ENCODE results near the gene TOMM22.
A peak's percentile ranks its signal among the peaks of the same experiment; 100 is the strongest.

The TOMM22 gene

DNA sequence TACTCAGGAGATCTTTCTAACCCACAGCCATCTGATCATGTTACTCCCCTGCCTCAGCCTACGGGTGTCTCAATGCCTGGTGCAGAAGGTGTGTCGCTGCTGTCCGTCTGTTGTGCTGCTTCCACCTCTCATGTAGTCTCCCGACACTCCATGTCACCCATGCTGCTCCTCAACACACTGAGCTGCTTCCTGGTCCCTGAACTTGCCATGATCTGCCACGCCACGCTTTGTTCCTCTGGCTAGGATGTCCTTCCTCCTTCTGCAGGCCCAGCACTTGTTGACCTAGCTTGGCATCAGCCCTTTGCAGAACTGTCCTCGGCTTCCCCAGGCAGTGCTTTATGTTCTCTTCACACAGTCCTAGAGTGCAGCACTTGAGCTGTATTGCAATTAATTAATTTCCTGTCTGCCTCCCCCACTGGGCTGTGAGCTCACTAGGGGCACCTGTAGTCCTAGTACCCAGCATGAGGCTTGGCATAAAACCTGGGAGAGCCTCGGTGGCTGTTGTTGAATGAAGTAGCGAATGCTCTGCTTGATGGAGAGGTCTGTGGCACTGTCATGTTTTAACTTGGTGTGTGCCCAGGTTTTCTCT, 33.5 kb downstream of the TOMM22 start:
- DNase-seq (ENCODE audit: low read depth) = no peak

DNA sequence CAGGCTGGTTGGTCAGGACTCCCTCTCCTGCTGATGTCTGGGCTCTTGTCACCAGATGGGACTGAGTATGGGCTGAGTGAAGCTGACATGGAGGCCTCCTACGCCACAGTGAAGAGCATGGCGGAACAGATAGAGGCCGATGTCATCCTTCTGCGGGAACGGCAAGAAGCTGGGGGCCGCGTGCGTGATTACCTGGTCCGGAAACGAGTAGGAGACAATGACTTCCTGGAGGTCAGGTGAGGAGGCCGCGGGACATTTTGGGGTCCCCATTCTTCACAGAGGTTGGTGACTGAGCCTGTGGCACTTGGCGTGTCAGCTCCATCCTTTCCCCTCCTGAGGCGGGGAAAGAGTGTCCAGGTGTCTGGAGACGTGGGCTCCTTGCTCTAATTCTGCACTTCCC, 34.1 kb downstream of the TOMM22 start:
- no peak for DNase-seq (ENCODE audit: low read depth)

DNA sequence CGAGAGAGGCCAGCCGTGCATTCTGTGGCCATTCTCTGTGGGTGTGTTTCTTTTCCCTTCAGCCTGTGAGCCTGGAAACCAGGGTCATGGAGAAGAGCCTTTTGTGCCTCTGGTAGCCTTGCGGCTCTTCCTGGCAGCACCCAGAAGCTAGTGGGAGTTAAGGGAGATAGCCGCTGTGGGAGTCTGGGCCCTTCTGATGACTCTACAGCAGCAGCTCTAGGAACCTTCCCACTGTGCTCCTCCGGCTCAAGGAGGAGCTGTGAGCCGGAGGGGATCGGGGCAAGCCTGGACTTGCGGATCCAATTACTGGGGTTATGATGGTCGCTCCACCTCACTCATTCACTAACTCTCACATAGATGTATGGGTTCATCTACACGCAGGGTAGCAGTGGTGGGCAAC, 34.5 kb downstream of the TOMM22 start:
- DNase-seq (ENCODE audit: low read depth) = no peak

DNA sequence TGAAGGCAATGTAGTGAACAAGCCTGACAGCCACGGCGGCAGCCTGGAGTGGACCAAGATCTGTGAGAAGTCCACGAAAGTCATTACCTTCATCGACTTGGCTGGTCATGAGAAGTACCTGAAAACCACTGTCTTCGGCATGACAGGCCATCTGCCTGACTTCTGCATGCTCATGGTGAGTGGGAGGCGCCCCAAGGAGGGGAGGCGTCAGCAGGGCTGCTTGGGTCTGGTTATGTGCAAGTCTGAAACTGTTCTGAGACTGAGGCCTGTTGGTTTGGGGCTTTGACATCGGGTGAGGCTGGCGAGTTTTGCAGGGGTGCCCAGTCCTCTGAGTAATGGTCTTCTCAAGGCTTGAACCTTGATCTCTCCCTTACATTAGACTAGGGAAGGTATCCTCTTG, 35.1 kb downstream of the TOMM22 start:
- no peak for DNase-seq (ENCODE audit: low read depth)

DNA sequence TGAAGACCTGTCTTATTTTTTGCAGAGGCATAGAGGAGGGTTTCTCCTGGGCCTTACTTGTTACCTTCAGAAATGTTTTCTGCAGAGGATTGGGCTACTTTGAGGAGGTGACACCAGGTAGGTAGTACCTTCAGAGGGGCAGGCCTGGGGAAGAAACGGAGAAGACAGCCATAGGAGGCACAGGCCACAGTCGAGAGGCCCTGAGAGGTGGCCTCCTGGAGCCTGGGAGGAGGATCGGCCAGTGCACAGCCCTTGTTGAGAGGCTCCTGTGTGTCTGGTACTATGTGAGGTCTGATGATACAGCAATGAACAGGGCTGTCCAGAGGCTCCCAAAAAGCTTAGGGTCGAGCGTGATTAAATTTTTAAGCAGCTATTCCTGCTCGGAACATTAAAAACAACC, 35.5 kb downstream of the TOMM22 start:
- DNase-seq (ENCODE audit: low read depth) = no peak

DNA sequence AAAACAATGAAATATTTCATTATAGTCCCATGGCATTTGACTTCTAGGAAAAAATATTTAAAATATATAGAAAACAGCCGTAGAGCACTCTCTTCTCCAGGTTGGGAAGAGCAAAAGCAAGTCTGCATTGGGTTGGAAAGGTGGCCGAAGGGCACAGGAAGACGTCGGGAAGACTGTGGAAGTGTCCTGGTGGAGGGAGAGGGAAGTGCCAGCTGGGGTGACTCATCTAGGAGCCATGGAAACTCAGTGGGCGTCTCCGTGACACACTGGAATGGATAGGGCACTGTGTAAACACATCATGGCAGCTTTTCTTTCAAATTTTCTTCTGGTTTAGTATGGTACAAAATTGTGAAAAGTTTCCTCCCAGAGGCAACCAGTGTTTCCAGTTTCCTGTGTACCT, 36.7 kb downstream of the TOMM22 start:
- DNase-seq (ENCODE audit: low read depth) = peak; percentile 95

DNA sequence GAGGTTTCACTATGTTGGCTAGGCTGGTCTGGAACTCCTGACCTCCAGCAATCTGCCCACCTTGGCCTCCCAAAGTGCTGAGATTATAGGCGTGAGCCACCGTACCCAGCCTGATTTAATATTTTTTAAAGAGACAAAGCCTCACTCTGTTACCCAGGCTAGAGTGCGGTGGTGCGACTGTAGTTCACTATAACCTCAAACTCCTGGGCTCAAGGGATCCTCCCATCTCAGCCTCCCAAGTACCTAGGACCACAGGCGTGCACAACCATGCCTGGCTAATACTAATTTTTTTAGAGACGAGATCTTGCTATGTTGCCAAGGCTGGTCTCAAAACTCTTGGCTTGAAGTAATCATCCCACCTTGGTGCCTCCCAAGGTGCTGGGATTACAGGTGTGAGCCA, 37.4 kb downstream of the TOMM22 start:
- no peak for DNase-seq (ENCODE audit: low read depth)

DNA sequence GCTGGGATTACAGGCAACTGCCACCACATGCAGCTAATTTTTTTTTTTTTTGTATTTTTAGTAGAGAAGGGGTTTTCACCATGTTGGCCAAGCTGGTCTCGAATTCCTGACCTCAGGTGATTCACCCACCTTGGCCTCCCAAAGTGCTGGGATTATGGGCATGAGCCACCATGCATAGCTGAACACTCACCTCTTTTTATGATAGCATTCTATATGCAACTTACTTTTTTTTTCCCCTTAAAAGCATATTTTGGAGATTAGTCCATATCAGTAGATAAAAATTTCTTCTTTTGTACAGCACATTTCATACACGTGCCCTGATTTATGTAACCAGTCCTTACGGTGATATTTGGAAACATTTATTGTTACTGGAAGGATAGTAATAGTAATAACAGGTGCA, 38.6 kb downstream of the TOMM22 start:
- DNase-seq (ENCODE audit: low read depth) = no peak

DNA sequence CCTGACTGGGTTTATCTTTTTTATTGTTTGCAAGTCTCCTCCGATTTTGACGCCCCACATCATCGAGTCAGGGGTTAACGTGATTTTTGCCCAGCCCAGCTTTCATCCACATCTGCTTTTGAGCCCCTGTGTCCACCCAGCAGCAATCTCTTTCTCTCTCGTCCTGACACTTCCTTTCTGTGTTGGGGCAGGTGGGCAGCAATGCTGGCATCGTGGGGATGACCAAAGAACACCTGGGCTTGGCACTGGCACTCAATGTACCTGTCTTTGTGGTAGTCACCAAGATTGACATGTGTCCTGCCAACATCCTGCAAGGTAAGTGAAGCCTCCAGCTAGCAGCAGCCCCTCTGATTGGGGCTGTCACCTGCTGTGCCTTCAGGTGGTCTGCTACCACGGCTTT, 39.8 kb downstream of the TOMM22 start:
- no peak for DNase-seq (ENCODE audit: low read depth)

DNA sequence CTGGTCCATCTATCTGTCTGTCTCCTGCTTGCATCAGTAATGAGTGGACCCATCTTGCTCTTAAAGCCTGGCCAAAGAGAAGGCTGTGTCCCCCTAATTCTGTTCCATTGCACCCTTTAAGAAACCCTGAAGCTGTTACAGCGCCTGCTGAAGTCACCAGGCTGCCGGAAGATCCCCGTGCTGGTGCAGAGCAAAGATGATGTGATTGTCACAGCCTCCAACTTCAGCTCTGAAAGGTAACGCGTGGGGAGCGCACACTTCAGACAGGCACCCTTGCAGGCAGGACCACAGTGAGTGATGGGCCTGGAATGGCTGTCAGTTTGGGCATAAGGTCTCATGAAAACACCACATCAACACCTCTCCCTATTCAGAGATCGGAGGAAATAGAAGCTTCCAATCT, 42.4 kb downstream of the TOMM22 start:
- DNase-seq (ENCODE audit: low read depth) = no peak

DNA sequence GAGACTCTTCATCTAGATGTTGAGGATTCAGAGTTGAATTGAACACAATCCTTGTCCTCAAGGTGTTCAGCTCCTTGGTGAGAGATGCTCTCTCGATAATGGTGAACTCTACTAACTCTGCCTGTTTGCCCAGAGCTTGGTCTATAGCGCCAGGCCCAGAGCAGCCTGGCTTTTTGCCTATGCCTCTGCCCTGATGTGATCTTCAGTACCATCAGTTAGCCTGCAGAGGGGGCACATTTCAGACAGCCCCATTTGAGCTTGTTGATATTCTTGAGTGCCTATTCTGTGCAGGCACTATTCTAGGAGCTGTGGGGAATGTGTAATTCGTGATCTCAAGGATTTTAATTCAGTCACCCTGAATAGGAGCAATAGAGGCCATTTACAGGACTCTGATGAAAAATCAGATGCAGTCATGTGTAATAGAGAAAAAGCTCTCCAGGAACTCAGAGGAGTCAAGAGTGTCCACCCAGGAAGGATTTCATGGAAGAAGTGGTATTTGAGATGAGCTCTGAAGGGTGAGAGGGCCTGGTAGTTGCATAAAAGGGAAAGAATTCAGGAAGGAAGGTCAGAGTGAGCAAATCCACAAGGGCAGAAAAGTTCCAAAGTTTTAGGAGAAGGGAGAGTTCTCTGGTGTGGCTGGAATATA, 43.3 kb downstream of the TOMM22 start:
- peak; percentile 65 for DNase-seq (ENCODE audit: low read depth)

DNA sequence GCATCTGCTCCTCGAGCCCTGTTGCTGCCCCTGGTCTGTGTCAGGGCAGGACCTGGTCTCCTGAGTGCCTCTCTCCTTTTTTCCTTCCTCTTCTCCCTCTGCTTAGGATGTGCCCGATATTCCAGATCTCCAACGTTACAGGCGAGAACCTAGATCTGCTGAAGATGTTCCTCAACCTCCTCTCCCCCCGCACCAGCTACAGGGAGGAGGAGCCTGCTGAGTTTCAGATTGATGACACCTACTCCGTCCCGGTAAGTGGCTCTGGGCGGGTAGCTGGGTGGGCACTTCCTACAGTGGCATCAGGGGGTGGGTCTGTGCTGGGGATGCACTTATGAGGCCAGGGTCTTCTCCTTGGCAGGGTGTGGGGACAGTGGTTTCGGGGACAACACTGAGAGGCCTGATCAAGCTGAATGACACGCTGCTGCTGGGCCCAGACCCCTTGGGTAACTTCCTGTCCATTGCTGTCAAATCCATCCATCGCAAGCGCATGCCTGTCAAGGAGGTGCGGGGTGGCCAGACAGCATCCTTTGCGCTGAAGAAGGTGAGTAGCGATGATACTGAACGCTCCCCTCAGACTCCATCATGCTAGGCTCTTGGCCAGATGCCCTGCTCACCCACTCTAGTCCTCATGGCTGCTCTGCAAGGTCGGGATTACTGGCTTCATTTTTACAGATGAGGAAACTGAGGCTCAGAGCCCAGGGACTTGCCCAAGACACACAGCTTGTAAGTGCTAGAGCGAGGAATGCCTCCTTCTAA, 44.3 kb downstream of the TOMM22 start:
- DNase-seq (ENCODE audit: low read depth) = no peak

DNA sequence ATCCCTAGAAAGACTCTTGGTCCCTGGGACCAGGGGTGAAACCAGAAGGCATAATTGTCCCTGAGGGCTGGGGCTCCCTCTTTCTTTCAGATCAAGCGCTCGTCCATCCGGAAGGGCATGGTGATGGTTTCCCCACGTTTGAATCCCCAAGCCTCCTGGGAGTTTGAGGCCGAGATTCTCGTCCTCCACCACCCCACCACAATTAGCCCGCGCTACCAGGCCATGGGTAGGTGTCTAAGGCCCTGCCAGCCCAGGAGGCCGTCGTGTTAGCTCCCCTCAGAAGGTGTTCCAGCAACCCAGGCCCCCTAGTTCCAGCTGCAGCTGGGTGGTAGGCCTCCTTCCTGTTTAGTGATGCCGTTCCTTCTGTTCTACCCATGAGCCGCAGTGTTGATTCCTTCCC, 45.4 kb downstream of the TOMM22 start:
- no peak for DNase-seq (ENCODE audit: low read depth)

DNA sequence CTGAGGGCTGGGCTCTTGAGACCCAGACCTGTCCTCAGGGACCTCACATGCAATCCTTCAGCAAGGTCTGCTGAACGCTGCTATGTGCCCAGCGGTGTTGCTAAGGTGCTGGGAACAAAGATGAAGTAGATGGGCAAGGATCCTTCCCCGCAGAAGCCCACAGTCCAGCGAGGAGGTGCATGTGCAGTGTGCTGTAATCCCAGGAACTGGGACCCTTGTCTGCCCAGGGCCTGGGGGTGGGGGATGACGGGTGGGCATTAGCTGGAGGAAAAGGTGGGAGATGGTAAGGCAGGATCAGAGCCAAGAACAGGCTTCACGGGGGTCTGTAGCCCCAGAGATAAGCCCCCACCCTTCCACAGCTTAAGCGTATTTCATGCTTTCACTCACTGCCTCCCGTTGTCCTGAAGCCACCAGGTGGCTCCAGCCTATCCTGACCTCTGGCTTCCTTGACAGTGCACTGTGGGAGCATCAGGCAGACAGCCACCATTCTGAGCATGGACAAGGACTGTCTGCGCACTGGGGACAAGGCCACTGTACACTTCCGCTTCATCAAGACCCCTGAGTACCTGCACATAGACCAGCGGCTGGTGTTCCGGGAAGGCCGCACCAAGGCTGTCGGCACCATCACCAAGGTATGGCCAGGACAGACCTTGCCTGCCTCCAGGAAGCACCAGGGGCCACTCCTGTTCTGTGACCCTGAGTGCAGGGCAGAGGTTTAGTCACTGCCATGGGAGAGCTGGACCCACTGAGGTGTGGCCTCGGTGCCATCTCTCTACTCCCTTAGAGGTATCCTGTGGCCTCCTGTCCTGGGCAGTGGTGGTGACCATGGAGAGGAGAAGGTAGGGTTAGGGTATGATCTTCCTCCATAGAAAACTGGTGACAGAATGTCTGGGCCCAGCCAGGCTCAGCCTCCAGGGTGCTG, 46.0 kb downstream of the TOMM22 start:
- no peak for DNase-seq (ENCODE audit: low read depth)

DNA sequence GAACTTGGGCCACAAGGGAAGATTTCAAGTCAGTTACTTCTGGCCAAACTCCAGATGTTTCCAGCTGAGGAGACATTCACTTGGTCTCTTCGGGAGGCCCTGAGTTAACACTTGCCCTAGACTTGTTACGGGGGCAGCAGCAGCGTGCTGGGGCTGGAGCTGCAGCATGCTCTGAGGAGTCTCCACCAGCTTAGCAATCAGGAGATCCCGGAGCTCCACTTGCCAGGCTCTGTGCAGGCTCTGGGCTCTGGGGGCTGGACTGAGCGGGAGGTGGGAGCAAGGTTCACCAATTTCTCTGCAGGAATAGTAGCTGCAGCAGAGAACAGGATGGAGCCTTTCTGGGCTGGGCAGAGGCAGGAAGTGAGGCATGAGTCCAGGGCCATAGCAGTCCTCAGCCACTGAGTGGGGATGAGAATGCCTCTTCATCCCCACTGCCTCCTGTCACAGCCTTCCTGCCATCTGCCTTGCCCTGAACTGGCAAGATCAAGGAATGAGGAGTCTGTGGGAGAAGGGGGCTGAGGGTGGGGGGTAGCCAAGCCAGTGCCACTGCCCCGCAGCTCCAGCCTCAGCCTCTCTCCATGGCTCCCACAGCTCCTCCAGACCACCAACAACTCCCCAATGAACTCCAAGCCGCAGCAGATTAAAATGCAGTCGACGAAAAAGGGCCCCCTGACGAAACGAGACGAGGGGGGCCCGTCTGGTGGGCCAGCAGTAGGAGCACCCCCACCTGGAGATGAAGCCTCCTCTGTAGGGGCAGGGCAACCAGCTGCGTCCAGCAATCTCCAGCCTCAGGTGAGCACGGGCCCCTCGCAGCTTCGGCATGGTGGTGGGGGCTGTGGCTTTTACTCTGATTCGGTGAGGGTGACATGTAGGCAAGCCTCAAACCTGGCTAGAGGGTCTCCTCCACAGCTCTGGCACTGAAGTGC, 47.4 kb downstream of the TOMM22 start:
- peak; percentile 28 for DNase-seq (ENCODE audit: low read depth)

DNA sequence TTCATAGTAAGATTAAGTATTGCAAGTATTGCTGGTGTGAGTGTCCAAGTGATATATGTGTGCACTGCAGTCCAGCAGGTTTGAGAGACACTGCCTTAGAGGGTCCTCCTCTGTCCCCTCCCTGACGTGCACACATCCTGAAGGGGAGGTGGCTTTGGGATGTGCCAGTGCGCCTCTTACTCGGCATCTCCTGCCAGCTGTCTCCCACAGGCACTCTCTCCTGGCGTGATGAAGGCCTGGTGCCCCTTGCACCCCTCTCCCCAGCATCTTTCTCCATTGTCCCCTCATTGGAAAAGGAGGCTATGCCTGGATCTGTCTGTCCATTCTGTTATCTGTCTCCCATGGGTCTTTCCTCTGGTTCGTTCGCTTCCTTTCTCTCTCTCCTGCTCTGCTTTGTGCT, 48.2 kb downstream of the TOMM22 start:
- no peak for DNase-seq (ENCODE audit: low read depth)

DNA sequence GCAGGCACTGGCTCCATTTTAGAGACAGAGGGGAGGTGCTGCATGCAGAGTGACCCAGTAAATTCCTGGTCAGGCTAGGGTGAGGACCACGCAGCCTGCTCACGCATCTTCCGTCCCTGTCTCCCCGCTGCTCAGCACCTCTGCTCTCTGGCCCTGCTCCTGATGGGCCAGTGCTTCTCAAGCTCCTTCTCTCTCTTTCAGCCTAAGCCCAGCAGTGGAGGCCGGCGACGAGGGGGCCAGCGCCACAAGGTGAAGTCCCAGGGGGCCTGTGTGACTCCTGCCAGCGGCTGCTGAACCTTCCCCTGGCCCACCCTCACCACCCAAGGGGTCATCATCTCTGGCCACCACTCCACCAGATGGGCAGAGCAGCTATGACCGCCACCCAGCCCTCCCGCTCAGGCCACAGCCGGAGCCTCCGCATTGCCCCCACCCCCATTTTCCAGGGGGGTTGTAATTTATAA, 48.7 kb downstream of the TOMM22 start:
- no peak for DNase-seq (ENCODE audit: low read depth)

DNA sequence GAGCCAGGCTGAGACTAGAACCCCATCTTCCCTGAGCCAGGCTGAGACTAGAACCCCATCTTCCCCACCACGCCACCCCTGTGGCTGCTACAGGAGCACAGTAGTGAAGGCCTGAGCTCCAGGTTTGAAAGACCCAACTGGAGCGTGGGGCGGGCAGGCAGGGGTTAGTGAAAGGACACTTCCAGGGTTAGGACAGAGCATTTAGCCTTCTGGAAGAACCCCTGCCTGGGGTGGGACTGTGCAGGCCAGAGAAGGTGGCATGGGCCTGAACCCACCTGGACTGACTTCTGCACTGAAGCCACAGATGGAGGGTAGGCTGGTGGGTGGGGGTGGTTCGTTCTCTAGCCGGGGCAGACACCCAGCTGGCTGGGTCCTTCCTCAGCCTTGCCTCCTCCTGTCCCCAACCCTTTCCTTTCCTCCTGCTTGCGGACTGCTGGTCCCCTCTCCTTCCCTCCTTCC, 50.0 kb downstream of the TOMM22 start:
- DNase-seq (ENCODE audit: low read depth) = no peak

DNA sequence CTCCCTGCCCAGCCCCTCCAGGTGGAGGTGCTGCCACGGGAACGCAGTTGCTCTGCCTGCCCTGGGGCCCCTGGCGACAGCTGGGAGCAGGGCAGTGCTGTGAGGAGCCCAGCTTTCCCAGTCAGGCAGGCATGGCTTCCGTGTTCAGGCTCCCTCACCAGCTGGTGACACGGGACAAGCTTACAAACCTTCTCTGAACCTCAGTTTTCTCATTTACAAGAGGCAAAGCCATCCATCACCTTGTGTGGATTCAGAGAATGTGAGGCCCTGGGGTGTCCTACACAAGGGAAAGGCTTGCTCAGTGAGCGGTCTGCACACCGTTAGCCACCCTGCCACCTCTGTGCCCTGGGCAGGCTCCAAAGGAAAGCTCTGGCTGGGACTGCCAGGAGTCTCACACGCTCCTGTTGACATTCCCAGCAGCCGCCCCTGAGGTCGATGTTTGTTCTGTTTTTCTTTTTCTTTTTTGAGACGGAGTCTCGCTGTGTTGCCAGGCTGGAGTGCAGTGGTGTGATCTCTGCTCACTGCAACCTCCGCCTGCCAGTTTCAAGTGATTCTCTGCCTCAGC, 50.6 kb downstream of the TOMM22 start:
- DNase-seq (ENCODE audit: low read depth) = no peak

DNA sequence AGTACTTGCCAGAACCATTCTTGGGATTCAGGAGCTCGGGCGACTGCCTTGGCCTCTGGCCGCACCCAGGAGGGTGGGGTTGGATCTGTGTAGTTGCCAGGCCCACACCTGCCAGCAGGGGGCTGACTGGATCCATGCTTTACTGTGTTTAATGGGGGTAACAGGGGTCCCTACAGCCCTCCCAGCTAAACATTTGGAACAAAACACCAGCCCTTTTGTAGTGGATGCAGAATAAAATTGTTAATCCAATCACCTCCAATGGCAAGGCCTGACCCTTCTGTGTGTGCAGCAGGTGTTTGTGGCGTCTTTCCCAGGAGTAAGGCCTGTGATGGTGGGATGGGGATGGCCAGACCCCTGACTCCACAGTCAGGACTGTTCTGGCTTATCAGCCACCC, 51.6 kb downstream of the TOMM22 start:
- DNase-seq (ENCODE audit: low read depth) = peak; percentile 52
